Lower lobe of right lung (tissue), 2 donors: ENCODE measurements around the gene GATD1. TPM values are rescaled to one million over a fixed set of nuclear protein-coding genes. Genes with fewer than 3 reads are reported as not detected.

ENCODE experiments used
- ATAC-seq, 2 donors: fragments of 200-7000 bp; cut with Tn5 transposase; one replicate each; pipeline ENCODE4 v1.9.1; 2020 to 2022; ENCODE audit warnings: mild to moderate bottlenecking in 2 of 2, moderate library complexity in 2 of 2
- DNase-seq: peaks from one replicate; pipeline ENCODE4 v3.0.0-alpha.2; 2020
- H3K27ac ChIP-seq: fragments of 200-600 bp; one replicate; pipeline ENCODE4 v1.8.0; 2022
- H3K27me3 ChIP-seq: fragments of 200-600 bp; one replicate; pipeline ENCODE4 v1.8.0; 2022; ENCODE audit warnings: low read depth
- H3K36me3 ChIP-seq: fragments of 200-600 bp; one replicate; pipeline ENCODE4 v1.8.0; 2022; ENCODE audit warnings: mild to moderate bottlenecking
- H3K4me1 ChIP-seq: fragments of 200-600 bp; one replicate; pipeline ENCODE4 v1.8.0; 2022
- H3K4me3 ChIP-seq: fragments of 200-600 bp; one replicate; pipeline ENCODE4 v1.8.0; 2022; ENCODE audit warnings: mild to moderate bottlenecking
- H3K9me3 ChIP-seq: fragments of 200-600 bp; one replicate; pipeline ENCODE4 v1.8.0; 2022
- CTCF ChIP-seq: fragments of 200-600 bp; IDR thresholded peaks from one replicate; pipeline ENCODE4 v1.8.0; 2022; ENCODE audit warnings: antibody characterized with exemption, mild to moderate bottlenecking
- intact Hi-C: fragments of 100-400 bp; cut with DNase I; formaldehyde crosslinking; loops from one replicate; pipeline ENCODE4 v1.11.0; 2022
- total RNA-seq: library from RNA; stranded (reverse); fragmentation: NEBNext Ultra II Directional; extraction: Animal tissue kit (Norgen Biotek cat#: 25700); gene quantifications from one replicate; pipeline ENCODE4 v1.2.1, GENCODE V29; 2021
- donor health status: DM: no; HTN: yes; CAD: no; lungs with severe emphysema.

GATD1 gene
- total RNA-seq, 1 donor from 2014 or later = 46.7 TPM

- no peak for DNase-seq
- peaks cover 18% of the 10 kb centered on the region for H3K27me3 ChIP-seq
- ATAC-seq = no peak
- TF ChIP-seq CTCF = no peak
- H3K36me3 ChIP-seq = peaks cover 20% of the 10 kb centered on the region
- H3K4me1 ChIP-seq = peaks cover 24% of the 10 kb centered on the region
- no peak overlapping the region for H3K27ac ChIP-seq
- H3K4me3 ChIP-seq = no peak overlapping the region
- intact Hi-C loops = no loop called here
- no peaks in the 10 kb centered on the region for H3K9me3 ChIP-seq
These were observed 14.6 kb upstream of the GATD1 start for GRCh38 chr11:791658-792534.

DNA sequence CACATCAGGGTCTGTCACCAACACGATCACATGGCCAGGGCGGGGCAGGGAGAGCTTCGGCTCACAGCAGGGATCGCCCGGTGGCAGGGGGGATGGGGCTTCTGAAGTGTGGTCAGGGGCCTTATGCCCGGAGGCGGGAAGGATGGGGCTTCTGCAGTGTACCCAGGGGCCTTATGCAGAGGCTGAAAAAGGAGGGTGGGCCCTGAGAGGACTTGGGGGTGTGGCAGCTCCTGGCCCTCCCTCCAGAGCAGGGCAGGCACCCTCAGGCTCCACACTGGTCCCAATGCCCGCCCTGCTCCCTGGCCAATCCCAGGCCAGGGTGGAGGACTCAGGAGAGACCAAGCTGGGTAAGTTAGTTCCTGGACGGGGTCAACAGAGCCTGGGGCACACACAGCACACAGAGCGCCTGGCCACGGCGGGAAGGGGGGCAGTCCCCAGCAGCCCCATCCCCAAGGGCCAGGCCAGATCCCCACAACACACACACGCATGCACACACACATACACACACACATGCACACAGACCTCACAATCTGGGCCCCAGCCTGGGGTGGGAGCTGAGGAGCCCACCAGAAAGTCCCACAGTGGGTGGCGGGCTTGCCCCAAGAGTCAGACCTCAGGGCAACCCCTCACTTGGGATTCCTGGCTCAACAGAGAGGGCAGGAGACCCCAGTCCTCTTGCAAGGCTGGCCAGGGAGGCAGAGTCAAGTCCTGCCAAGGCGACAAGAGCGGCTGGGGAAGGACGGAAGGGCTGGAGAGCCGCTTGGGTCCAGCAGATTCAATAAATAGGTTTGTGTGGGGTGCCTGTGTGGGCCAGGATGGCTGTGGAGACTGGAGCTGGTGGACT lies 13.7 kb upstream of the GATD1 start:
- intact Hi-C loops = no loop called here
- TF ChIP-seq CTCF = no peak
- no peak for DNase-seq

GRCh38 chr11:789943-790342 lies 12.7 kb upstream of the GATD1 start, which contains the start of gene CEND1:
CEND1 (minus strand) TSS chr11:790090; CDS start chr11:788576, 1,514 bp downstream.
- H3K36me3 ChIP-seq = peaks cover 20% of the 10 kb centered on the region
- H3K27me3 ChIP-seq = peaks cover 18% of the 10 kb centered on the region
- no peak for ATAC-seq
- no peaks in the 10 kb centered on the region for H3K9me3 ChIP-seq
- intact Hi-C loops = no loop called here
- DNase-seq = no peak
- H3K4me3 ChIP-seq = no peak within 1 kb of the TSS
- H3K4me1 ChIP-seq = peaks cover 6% of the 10 kb centered on the region
- H3K27ac ChIP-seq = no peak within 1 kb of the TSS
- no peak for TF ChIP-seq CTCF

More for the DNA sequence above, 13.7 kb upstream of the GATD1 start:
- H3K27ac ChIP-seq = no peak overlapping the region
- H3K4me1 ChIP-seq = peaks cover 16% of the 10 kb centered on the region
- no peak overlapping the region for H3K4me3 ChIP-seq
- no peak for ATAC-seq
- peaks cover 20% of the 10 kb centered on the region for H3K36me3 ChIP-seq
- H3K27me3 ChIP-seq = peaks cover 18% of the 10 kb centered on the region
- no peaks in the 10 kb centered on the region for H3K9me3 ChIP-seq

GRCh38 chr11:788953-789940 lies 12.0 kb upstream of the GATD1 start:
- TF ChIP-seq CTCF = no peak
- Histone ChIP-seq H3K36me3 (peaks cover 20% of the 10 kb centered on the region), H3K4me1 (no peaks in the 10 kb centered on the region), H3K4me3 (no peak overlapping the region), H3K27me3 (peaks cover 18% of the 10 kb centered on the region), H3K9me3 (no peaks in the 10 kb centered on the region), H3K27ac (no peak overlapping the region)
- ATAC-seq (no peak), DNase-seq (no peak)
- intact Hi-C loops = no loop called here
